Hematopoietic multipotent progenitor cell (in vitro differentiated cells): ENCODE measurements around the gene VSIG10L. TPM values are rescaled to one million over a fixed set of nuclear protein-coding genes. Genes with fewer than 3 reads are reported as not detected.

ENCODE experiments used
- DNase-seq, 3 donors: peaks; one replicate each; pipeline ENCODE4 v3.0.0-alpha.2; 2011 to 2015; ENCODE audit warnings: low read depth in 2 of 3, low spot score in 2 of 3
- total RNA-seq: library from RNA; depleted of rRNA; stranded (reverse); fragments of >200 nt; gene quantifications from one replicate; pipeline ENCODE4 v1.2.3, GENCODE V29; 2012

VSIG10L gene
- total RNA-seq, 1 donor: 0.81 TPM

- peak; percentile 62 to 93 (median 90) for DNase-seq
Measured at GRCh38 chr19:51339687-51340656, 2.0 kb downstream of the VSIG10L start.

GRCh38 chr19:51339313-51339686 is 2.6 kb downstream of the VSIG10L start:
- DNase-seq: no peak

- peak; percentile 68 to 88 (median 84) for DNase-seq
Measured at GRCh38 chr19:51338563-51339312, 3.2 kb downstream of the VSIG10L start.

GRCh38 chr19:51337861-51338562 is 3.9 kb downstream of the VSIG10L start:
- no peak for DNase-seq

- DNase-seq: no peak
Measured at GRCh38 chr19:51337141-51337860, 4.6 kb downstream of the VSIG10L start.

GRCh38 chr19:51333836-51334460 is 8.0 kb downstream of the VSIG10L start:
- DNase-seq: no peak

GRCh38 chr19:51331716-51332115 is 10.2 kb downstream of the VSIG10L start:
- no peak for DNase-seq

GRCh38 chr19:51331193-51331592 is 10.7 kb downstream of the VSIG10L start:
- no peak for DNase-seq

GRCh38 chr19:51330366-51330765 is 11.6 kb downstream of the VSIG10L start:
- no peak for DNase-seq

GRCh38 chr19:51329411-51329810 is 12.5 kb downstream of the VSIG10L start:
- DNase-seq: no peak

GRCh38 chr19:51327066-51328001 is 14.6 kb downstream of the VSIG10L start:
- DNase-seq: peak in 2 of 3 donors; percentile 78 to 86

- no peak for DNase-seq
Measured at GRCh38 chr19:51326216-51327065, 15.5 kb downstream of the VSIG10L start.

GRCh38 chr19:51325161-51325976 is 16.6 kb downstream of the VSIG10L start:
- peak in 2 of 3 donors; percentile 57 to 81 for DNase-seq

GRCh38 chr19:51324167-51324481 is 17.8 kb downstream of the VSIG10L start:
- DNase-seq: no peak

- no peak for DNase-seq
Measured at GRCh38 chr19:51323481-51324166, 18.3 kb downstream of the VSIG10L start.

- no peak for DNase-seq
Measured at GRCh38 chr19:51321799-51322198, 20.1 kb downstream of the VSIG10L start.

GRCh38 chr19:51320280-51320657 is 21.7 kb downstream of the VSIG10L start:
- DNase-seq: no peak
